Activated T-cell treated with anti-CD3 and anti-CD28 coated beads, Interleukin-2, amount 50 U/mL, for 72 hours (primary cell): ENCODE results near the gene MGARP. TPM values are rescaled to one million over a fixed set of nuclear protein-coding genes. Genes with fewer than 3 reads are reported as not detected.

Experiments used
- ATAC-seq, 2 donors: fragments of 150-1000 bp; cut with Tn5 transposase; replicated peaks in 1 of 2; 2 replicates each; pipeline ENCODE4 v1.10.0; 2021; ENCODE audit warnings: moderate library complexity in 2 of 2, mild to moderate bottlenecking in 1 of 2
- DNase-seq, 2 donors: peaks; one replicate each; pipeline ENCODE4 v3.0.0; 2021 to 2022; ENCODE audit warnings: mixed read lengths in 1 of 2
- H3K27ac Mint-ChIP-seq: one replicate; pipeline ENCODE4 v1.8.0; 2022; ENCODE audit warnings: mild to moderate bottlenecking, moderate library complexity, mixed read lengths
- H3K27me3 Mint-ChIP-seq: one replicate; pipeline ENCODE4 v1.8.0; 2022; ENCODE audit warnings: low read depth, mixed read lengths
- H3K36me3 Mint-ChIP-seq, 2 donors: one replicate each; pipeline ENCODE4 v1.8.0; 2022; ENCODE audit warnings: mixed read lengths in 2 of 2, mild to moderate bottlenecking in 1 of 2; ENCODE audit not compliant: insufficient read depth in 2 of 2
- H3K4me1 Mint-ChIP-seq: one replicate; pipeline ENCODE4 v1.8.0; 2022; ENCODE audit warnings: low read depth, mixed read lengths
- H3K4me3 Mint-ChIP-seq, 2 donors: one replicate each; pipeline ENCODE4 v1.8.0; 2022; ENCODE audit warnings: mild to moderate bottlenecking in 2 of 2, mixed read lengths in 2 of 2, moderate library complexity in 2 of 2
- H3K9me3 Mint-ChIP-seq, 2 donors: one replicate each; pipeline ENCODE4 v1.8.0; 2022; ENCODE audit warnings: mixed read lengths in 2 of 2
- total RNA-seq, 2 donors: library from RNA; stranded (reverse); gene quantifications; one replicate each; pipeline ENCODE4 v1.2.3, GENCODE V29; 2022

MGARP gene
- total RNA-seq, 2 donors from 2014 or later, result not detected

GRCh38 chr4:139311909-139312308, 31.9 kb upstream of the MGARP start:
- ATAC-seq, result no peak
- peaks cover 5 to 10% of the 10 kb centered on the region in 2 donors for H3K36me3 Mint-ChIP-seq

DNA sequence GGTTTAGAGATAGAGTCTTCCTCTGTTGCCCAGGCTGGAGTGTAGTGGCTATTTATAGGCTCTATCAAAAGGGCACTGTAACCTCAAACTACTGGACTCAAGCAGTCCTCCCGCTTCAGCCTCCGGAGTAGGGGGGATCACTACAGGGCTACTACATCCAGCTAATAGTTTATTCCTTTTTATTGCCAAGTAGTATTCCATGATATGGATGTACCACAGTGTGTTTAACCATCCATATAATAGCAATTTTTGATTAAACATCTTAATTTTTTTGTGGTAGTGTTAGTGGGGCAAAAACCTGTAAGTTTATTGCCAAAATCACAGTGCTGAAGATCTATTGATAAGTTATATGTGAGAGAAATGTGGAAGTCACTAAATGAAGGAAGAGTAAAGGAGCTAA, 24.9 kb upstream of the MGARP start:
- peak overlapping the region in 1 of 2 donors; percentile 57 for H3K4me3 Mint-ChIP-seq
- DNase-seq, result no peak
- H3K27ac Mint-ChIP-seq, result peak overlapping the region; percentile 70
- H3K9me3 Mint-ChIP-seq, result no peaks in the 10 kb centered on the region
- H3K4me1 Mint-ChIP-seq, result peaks cover 65% of the 10 kb centered on the region
- ATAC-seq, result no peak
- no peaks in the 10 kb centered on the region for H3K27me3 Mint-ChIP-seq
- peaks cover 10 to 26% of the 10 kb centered on the region in 2 donors for H3K36me3 Mint-ChIP-seq

More at GRCh38 chr4:139311909-139312308, 31.9 kb upstream of the MGARP start:
- Mint-ChIP-seq H3K27ac (peak overlapping the region; percentile 84), H3K9me3 (peaks cover 0 to 2% of the 10 kb centered on the region in 2 donors), H3K27me3 (no peaks in the 10 kb centered on the region), H3K4me1 (peaks cover 60% of the 10 kb centered on the region), H3K4me3 (peak overlapping the region in 1 of 2 donors; percentile 38)
- DNase-seq, result no peak

DNA sequence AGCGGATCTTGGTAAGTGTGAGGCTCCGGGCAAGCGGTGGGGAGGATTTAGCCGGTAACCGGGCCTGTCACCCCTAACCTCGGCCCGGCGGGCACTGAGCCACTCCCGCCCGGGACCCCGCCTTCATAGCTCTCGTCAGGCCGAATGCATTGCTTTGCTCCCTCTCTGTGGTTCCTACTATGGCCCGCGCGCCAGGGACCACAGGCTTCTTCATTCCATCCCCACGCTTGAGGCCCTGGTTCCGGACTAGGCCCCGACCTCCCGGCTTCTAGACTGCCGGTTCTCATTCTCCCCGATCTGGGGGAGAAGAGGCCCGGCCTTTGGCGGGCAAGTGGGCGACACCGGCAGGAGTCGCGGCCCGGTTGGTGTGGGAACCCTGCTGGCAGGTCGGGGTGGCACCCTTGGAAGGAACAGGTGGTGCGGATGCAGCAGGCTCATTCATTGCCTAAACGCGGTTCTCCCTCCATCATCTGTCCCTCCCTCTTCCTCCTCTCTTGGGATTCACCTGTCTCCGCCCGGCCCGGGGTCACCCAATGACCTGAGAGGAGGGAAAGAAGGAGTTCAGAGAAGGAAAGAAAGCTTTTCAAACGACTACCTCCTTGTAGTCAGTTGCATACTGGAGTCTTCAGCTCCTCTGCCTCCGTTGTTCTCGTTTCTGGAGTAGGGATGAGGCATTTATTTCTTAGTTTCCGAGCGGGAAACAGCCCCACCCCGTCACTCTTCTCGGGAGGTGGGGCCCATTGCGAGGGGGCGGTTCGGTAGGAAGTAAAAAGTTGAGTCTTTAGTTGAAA, 22.0 kb upstream of the MGARP start, which contains the start of gene NDUFC1:
Gene NDUFC1, minus strand, starts transcription at position 657 of the 791 bp plus-strand sequence. CDS start 6,679 bp downstream, outside the sequence.
- Mint-ChIP-seq H3K4me1 (peaks cover 80% of the 10 kb centered on the region), H3K36me3 (peaks cover 8 to 23% of the 10 kb centered on the region in 2 donors), H3K9me3 (no peaks in the 10 kb centered on the region), H3K27ac (peak within 1 kb of the TSS; percentile 99), H3K27me3 (no peaks in the 10 kb centered on the region), H3K4me3 (peak within 1 kb of the TSS; percentile 88 to 94)
- ATAC-seq, result peak; percentile 55 to 61
- peak; percentile 73 to 84 for DNase-seq

GRCh38 chr4:139301113-139301820, 21.2 kb upstream of the MGARP start, which contains the start of gene NAA15:
Gene NAA15, plus strand, starts transcription at chr4:139301505. Its CDS starts 273 bp downstream, at chr4:139301778.
- Mint-ChIP-seq H3K36me3 (peaks cover 8 to 19% of the 10 kb centered on the region in 2 donors), H3K9me3 (no peaks in the 10 kb centered on the region), H3K4me1 (peaks cover 80% of the 10 kb centered on the region)

GRCh38 chr4:139300431-139301112, 20.5 kb upstream of the MGARP start:
- Mint-ChIP-seq H3K4me1 (peaks cover 80% of the 10 kb centered on the region), H3K36me3 (peaks cover 8 to 16% of the 10 kb centered on the region in 2 donors), H3K27ac (peak overlapping the region; percentile 99), H3K9me3 (no peaks in the 10 kb centered on the region), H3K4me3 (peak overlapping the region; percentile 88 to 94), H3K27me3 (no peaks in the 10 kb centered on the region)
- peak; percentile 37 to 52 for ATAC-seq
- peak; percentile 39 to 41 for DNase-seq

More at GRCh38 chr4:139301113-139301820, 21.2 kb upstream of the MGARP start, which contains the start of gene NAA15:
- H3K4me3 Mint-ChIP-seq, result peak within 1 kb of the TSS; percentile 88 to 94
- DNase-seq (peak; percentile 97 to 99), ATAC-seq (peak; percentile 87 to 90)
- H3K27me3 Mint-ChIP-seq, result no peaks in the 10 kb centered on the region
- H3K27ac Mint-ChIP-seq, result peak within 1 kb of the TSS; percentile 99

- peaks cover 70% of the 10 kb centered on the region for H3K4me1 Mint-ChIP-seq
- peaks cover 7 to 13% of the 10 kb centered on the region in 2 donors for H3K36me3 Mint-ChIP-seq
- H3K27ac Mint-ChIP-seq, result peak overlapping the region; percentile 99
- no peaks in the 10 kb centered on the region for H3K27me3 Mint-ChIP-seq
- no peak for DNase-seq
- H3K9me3 Mint-ChIP-seq, result no peaks in the 10 kb centered on the region
- no peak for ATAC-seq
- peak overlapping the region; percentile 88 to 94 for H3K4me3 Mint-ChIP-seq
Measured at GRCh38 chr4:139299536-139299935, 19.5 kb upstream of the MGARP start.

GRCh38 chr4:139297001-139297410, 17.0 kb upstream of the MGARP start:
- H3K27me3 Mint-ChIP-seq, result no peaks in the 10 kb centered on the region
- peaks cover 7 to 19% of the 10 kb centered on the region in 2 donors for H3K36me3 Mint-ChIP-seq
- H3K9me3 Mint-ChIP-seq, result no peaks in the 10 kb centered on the region
- peak overlapping the region; percentile 63 for H3K27ac Mint-ChIP-seq
- DNase-seq (no peak), ATAC-seq (no peak)
- H3K4me3 Mint-ChIP-seq, result peak overlapping the region in 1 of 2 donors; percentile 100
- peaks cover 45% of the 10 kb centered on the region for H3K4me1 Mint-ChIP-seq

GRCh38 chr4:139295942-139296299, 15.9 kb upstream of the MGARP start:
- Mint-ChIP-seq H3K27ac (peak overlapping the region; percentile 100), H3K4me3 (peak overlapping the region; percentile 96 to 100), H3K27me3 (no peaks in the 10 kb centered on the region), H3K9me3 (no peaks in the 10 kb centered on the region), H3K4me1 (peaks cover 44% of the 10 kb centered on the region), H3K36me3 (peaks cover 4 to 17% of the 10 kb centered on the region in 2 donors)
- ATAC-seq (peak; percentile 27 to 31), DNase-seq (no peak)

DNA sequence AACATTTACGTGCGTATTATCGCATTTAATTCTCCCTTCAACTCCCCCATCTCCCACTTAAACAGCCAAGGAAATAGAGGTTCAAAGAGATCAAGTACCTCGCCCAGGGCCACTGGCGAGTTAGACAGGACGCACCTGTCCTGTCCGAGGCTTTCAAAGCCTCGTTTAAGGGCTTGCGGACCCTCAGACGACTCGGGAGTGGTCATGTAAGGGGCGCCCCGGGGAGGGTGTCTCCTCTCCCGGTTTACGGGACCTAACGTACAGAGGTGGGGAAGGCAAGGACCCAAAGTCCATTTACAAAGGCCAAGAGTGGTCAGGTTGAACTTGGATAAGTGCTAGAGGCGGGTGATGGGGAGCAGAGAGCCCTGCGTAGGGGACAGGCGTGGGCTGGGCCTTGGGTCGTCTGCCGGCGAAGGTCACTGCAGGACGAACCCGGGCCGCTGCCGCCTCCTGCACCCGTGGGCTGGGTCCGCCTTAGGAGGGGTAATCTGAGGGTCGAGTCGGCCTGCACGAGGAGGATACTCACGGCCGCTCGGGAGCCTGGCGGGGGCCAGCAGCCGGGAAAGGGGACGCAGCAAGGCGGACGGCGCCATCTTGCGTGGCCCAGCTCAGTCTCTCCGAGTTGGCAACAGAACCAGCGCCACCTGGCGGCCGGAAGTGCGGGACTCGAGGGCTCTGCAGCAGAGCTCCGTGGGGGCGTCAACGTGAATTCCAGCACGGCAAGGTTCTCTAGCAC, 15.3 kb upstream of the MGARP start:
- Mint-ChIP-seq H3K4me3 (peak overlapping the region; percentile 96 to 100), H3K27me3 (no peaks in the 10 kb centered on the region), H3K4me1 (peaks cover 39% of the 10 kb centered on the region), H3K36me3 (peaks cover 4 to 17% of the 10 kb centered on the region in 2 donors), H3K9me3 (no peaks in the 10 kb centered on the region), H3K27ac (peak overlapping the region; percentile 100)
- peak; percentile 91 to 92 for ATAC-seq
- peak; percentile 97 to 99 for DNase-seq

- Mint-ChIP-seq H3K4me1 (no peaks in the 10 kb centered on the region), H3K9me3 (peaks cover 3 to 4% of the 10 kb centered on the region in 2 donors), H3K27ac (no peak overlapping the region), H3K4me3 (no peak overlapping the region), H3K27me3 (peaks cover under 1% of the 10 kb centered on the region), H3K36me3 (peaks cover 8 to 18% of the 10 kb centered on the region in 2 donors)
- DNase-seq, result no peak
- no peak for ATAC-seq
Measured at GRCh38 chr4:139286186-139286698, 6.2 kb upstream of the MGARP start.

DNA sequence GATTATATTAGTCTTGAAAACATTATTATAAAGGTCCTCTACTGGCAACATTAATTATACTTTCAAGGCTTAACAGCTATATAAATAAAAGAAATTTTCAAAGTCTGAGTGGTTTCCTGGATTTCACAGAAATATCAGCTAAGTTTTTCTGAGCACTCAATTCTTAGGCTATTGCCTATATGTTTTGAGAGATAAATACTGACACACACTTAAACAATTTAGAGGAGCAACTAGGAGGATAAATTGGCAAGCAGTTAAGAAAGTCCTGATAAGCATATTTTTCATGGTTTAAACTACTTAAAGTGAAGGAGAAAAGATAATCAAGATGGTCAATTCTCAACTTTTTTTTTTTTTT, 2.7 kb upstream of the MGARP start:
- peaks cover 36% of the 10 kb centered on the region for H3K27me3 Mint-ChIP-seq
- peaks cover 3 to 4% of the 10 kb centered on the region in 2 donors for H3K9me3 Mint-ChIP-seq

More for the DNA sequence above, 2.7 kb upstream of the MGARP start:
- DNase-seq (no peak), ATAC-seq (no peak)
- Mint-ChIP-seq H3K36me3 (peaks cover 8 to 13% of the 10 kb centered on the region in 2 donors), H3K27ac (no peak overlapping the region), H3K4me1 (peaks cover 20% of the 10 kb centered on the region), H3K4me3 (no peak overlapping the region)
